Measurements from ENCODE around the gene PPM1E.

- TF ChIP-seq CTCF (IDR thresholded peaks at IDR 0.05; ENCODE audit: low read depth, low read length) (no peak), POLR2A (IDR thresholded peaks at IDR 0.05; ENCODE audit: extremely low read depth, insufficient read length) (no peak), MYC (IDR thresholded peaks at IDR 0.05; ENCODE audit: low read depth, low read length) (no peak)
These were observed 85.4 kb downstream of the PPM1E start for GRCh38 chr17:58840820-58841612.
